ENCODE data around the gene CLNK. TPM values are rescaled to one million over a fixed set of nuclear protein-coding genes. Genes with fewer than 3 reads are reported as not detected.

Gene CLNK
- total RNA-seq, 5 donors from 2014 or later (not counting 1 experiment from before 2014, with no cell fraction given) = 0.07 to 0.39 (median 0.20) TPM

- no peak overlapping the region for H3K27ac ChIP-seq (ENCODE audit: low read length)
- CTCF ChIA-PET = no interaction called here
- 92% methylated on average over 3 of the region's 3 CpGs for WGBS (ENCODE audit: insufficient coverage)
These were observed 3.5 kb upstream of the CLNK start for GRCh38 chr4:10688022-10688421.

GRCh38 chr4:10687526-10687925 lies 3.0 kb upstream of the CLNK start:
- Mint-ChIP-seq H3K4me3 (no peak overlapping the region), H3K36me3 (no peaks in the 10 kb centered on the region), H3K27ac (no peak overlapping the region), H3K27me3 (no peaks in the 10 kb centered on the region), H3K4me1 (peaks cover 0 to 7% (median 0%) of the 10 kb centered on the region in 3 donors), H3K9me3 (no peaks in the 10 kb centered on the region)
- H3K4me3 ChIP-seq (ENCODE audit: control insufficient read depth in 1 of 2, extremely low read depth in 1 of 2, low read length in 1 of 2) = no peak overlapping the region
- ChIA-PET POLR2A (no interaction called here), CTCF (no interaction called here)
- 92% methylated on average over 2 of the region's 5 CpGs for WGBS (ENCODE audit: insufficient coverage)
- ATAC-seq (replicated peaks in 1 of 4) = no peak
- H3K27ac ChIP-seq (ENCODE audit: low read length) = no peak overlapping the region
- H3K4me1 ChIP-seq (ENCODE audit: control insufficient read depth in 1 of 2, extremely low read depth in 1 of 2, insufficient read depth in 2 of 2, low read length in 2 of 2) = no peaks in the 10 kb centered on the region
- no peak for DNase-seq
- H3K9me3 ChIP-seq = no peaks in the 10 kb centered on the region
- no peaks in the 10 kb centered on the region for H3K36me3 ChIP-seq (ENCODE audit: control insufficient read depth in 2 of 2, extremely low read depth in 1 of 2, insufficient read depth in 1 of 2, low read length in 1 of 2)
- H3K27me3 ChIP-seq (replicated peaks in 1 of 2; ENCODE audit: control insufficient read depth in 2 of 2, extremely low read depth in 1 of 2, insufficient read depth in 2 of 2, low read length in 1 of 2) = no peaks in the 10 kb centered on the region

More at GRCh38 chr4:10688022-10688421, 3.5 kb upstream of the CLNK start:
- POLR2A ChIA-PET = no interaction called here
- no peaks in the 10 kb centered on the region for H3K36me3 Mint-ChIP-seq
- no peak for DNase-seq
- ATAC-seq (replicated peaks in 1 of 4) = no peak
- H3K4me3 Mint-ChIP-seq = no peak overlapping the region
- no peaks in the 10 kb centered on the region for H3K27me3 ChIP-seq (replicated peaks in 1 of 2; ENCODE audit: control insufficient read depth in 2 of 2, extremely low read depth in 1 of 2, insufficient read depth in 2 of 2, low read length in 1 of 2)
- H3K9me3 ChIP-seq = no peaks in the 10 kb centered on the region
- H3K4me1 ChIP-seq (ENCODE audit: control insufficient read depth in 1 of 2, extremely low read depth in 1 of 2, insufficient read depth in 2 of 2, low read length in 2 of 2) = no peaks in the 10 kb centered on the region
- H3K36me3 ChIP-seq (ENCODE audit: control insufficient read depth in 2 of 2, extremely low read depth in 1 of 2, insufficient read depth in 1 of 2, low read length in 1 of 2) = no peaks in the 10 kb centered on the region
- no peaks in the 10 kb centered on the region for H3K27me3 Mint-ChIP-seq
- no peak overlapping the region for H3K27ac Mint-ChIP-seq
- peaks cover 0 to 7% (median 0%) of the 10 kb centered on the region in 3 donors for H3K4me1 Mint-ChIP-seq
- no peaks in the 10 kb centered on the region for H3K9me3 Mint-ChIP-seq
- H3K4me3 ChIP-seq (ENCODE audit: control insufficient read depth in 1 of 2, extremely low read depth in 1 of 2, low read length in 1 of 2) = no peak overlapping the region

GRCh38 chr4:10682397-10682796 lies 2.2 kb downstream of the CLNK start:
- Histone ChIP-seq H3K9me3 (no peaks in the 10 kb centered on the region), H3K27me3 (replicated peaks in 1 of 2; ENCODE audit: control insufficient read depth in 2 of 2, extremely low read depth in 1 of 2, insufficient read depth in 2 of 2, low read length in 1 of 2) (no peaks in the 10 kb centered on the region), H3K36me3 (ENCODE audit: control insufficient read depth in 2 of 2, extremely low read depth in 1 of 2, insufficient read depth in 1 of 2, low read length in 1 of 2) (no peaks in the 10 kb centered on the region), H3K27ac (ENCODE audit: low read length) (no peak overlapping the region), H3K4me1 (ENCODE audit: control insufficient read depth in 1 of 2, extremely low read depth in 1 of 2, insufficient read depth in 2 of 2, low read length in 2 of 2) (no peaks in the 10 kb centered on the region), H3K4me3 (ENCODE audit: control insufficient read depth in 1 of 2, extremely low read depth in 1 of 2, low read length in 1 of 2) (no peak overlapping the region)
- no peak for ATAC-seq (replicated peaks in 1 of 4)
- Mint-ChIP-seq H3K27me3 (no peaks in the 10 kb centered on the region), H3K36me3 (no peaks in the 10 kb centered on the region), H3K27ac (no peak overlapping the region), H3K9me3 (peaks cover 0 to 3% (median 0%) of the 10 kb centered on the region in 3 donors), H3K4me1 (peaks cover 0 to 7% (median 0%) of the 10 kb centered on the region in 3 donors), H3K4me3 (no peak overlapping the region)
- CTCF ChIA-PET = no interaction called here
- POLR2A ChIA-PET = interaction anchor here in 1 of 2 donors (0.5 to 0.6 kb wide), 2 partner anchors 18 to 806 kb away, joined by 3 read pairs; no protein-coding TSS in a partner anchor
- 88% methylated on average over 2 of the region's 3 CpGs for WGBS (ENCODE audit: insufficient coverage)
- DNase-seq = no peak

- ATAC-seq (replicated peaks in 1 of 4) (no peak), DNase-seq (no peak)
- ChIA-PET POLR2A (no interaction called here), CTCF (no interaction called here)
- Histone ChIP-seq H3K9me3 (peaks cover 3% of the 10 kb centered on the region), H3K4me1 (ENCODE audit: control insufficient read depth in 1 of 2, extremely low read depth in 1 of 2, insufficient read depth in 2 of 2, low read length in 2 of 2) (peaks cover 4 to 5% of the 10 kb centered on the region in 2 experiments), H3K36me3 (ENCODE audit: control insufficient read depth in 2 of 2, extremely low read depth in 1 of 2, insufficient read depth in 1 of 2, low read length in 1 of 2) (no peaks in the 10 kb centered on the region), H3K4me3 (ENCODE audit: control insufficient read depth in 1 of 2, extremely low read depth in 1 of 2, low read length in 1 of 2) (no peak overlapping the region), H3K27ac (ENCODE audit: low read length) (no peak overlapping the region), H3K27me3 (replicated peaks in 1 of 2; ENCODE audit: control insufficient read depth in 2 of 2, extremely low read depth in 1 of 2, insufficient read depth in 2 of 2, low read length in 1 of 2) (no peaks in the 10 kb centered on the region)
- no peak overlapping the region for H3K4me3 Mint-ChIP-seq
- peaks cover 5 to 11% (median 8%) of the 10 kb centered on the region in 3 donors for H3K4me1 Mint-ChIP-seq
- peaks cover 0 to 7% (median 3%) of the 10 kb centered on the region in 3 donors for H3K9me3 Mint-ChIP-seq
- H3K27me3 Mint-ChIP-seq = no peaks in the 10 kb centered on the region
- no peaks in the 10 kb centered on the region for H3K36me3 Mint-ChIP-seq
- 70% methylated on average over 2 of the region's 5 CpGs for WGBS (ENCODE audit: insufficient coverage)
- H3K27ac Mint-ChIP-seq = no peak overlapping the region
These were observed 6.6 kb downstream of the CLNK start for GRCh38 chr4:10677796-10678497.

GRCh38 chr4:10673817-10674369 lies 10.7 kb downstream of the CLNK start:
- DNase-seq (no peak), ATAC-seq (replicated peaks in 1 of 4) (no peak)
- no peak overlapping the region for H3K27ac ChIP-seq (ENCODE audit: low read length)
- WGBS (ENCODE audit: insufficient coverage) = 83% methylated on average over 3 of the region's 5 CpGs
- peaks cover 26 to 33% (median 31%) of the 10 kb centered on the region in 3 donors for H3K4me1 Mint-ChIP-seq
- H3K9me3 Mint-ChIP-seq = peaks cover 0 to 7% (median 3%) of the 10 kb centered on the region in 3 donors
- H3K4me3 ChIP-seq (ENCODE audit: control insufficient read depth in 1 of 2, extremely low read depth in 1 of 2, low read length in 1 of 2) = no peak overlapping the region
- peaks cover 17 to 25% of the 10 kb centered on the region in 2 experiments for H3K4me1 ChIP-seq (ENCODE audit: control insufficient read depth in 1 of 2, extremely low read depth in 1 of 2, insufficient read depth in 2 of 2, low read length in 2 of 2)
- CTCF ChIA-PET = no interaction called here
- no peaks in the 10 kb centered on the region for H3K27me3 Mint-ChIP-seq
- no peak overlapping the region for H3K4me3 Mint-ChIP-seq
- no peaks in the 10 kb centered on the region for H3K36me3 ChIP-seq (ENCODE audit: control insufficient read depth in 2 of 2, extremely low read depth in 1 of 2, insufficient read depth in 1 of 2, low read length in 1 of 2)
- H3K36me3 Mint-ChIP-seq = no peaks in the 10 kb centered on the region
- no peaks in the 10 kb centered on the region for H3K27me3 ChIP-seq (replicated peaks in 1 of 2; ENCODE audit: control insufficient read depth in 2 of 2, extremely low read depth in 1 of 2, insufficient read depth in 2 of 2, low read length in 1 of 2)
- peak overlapping the region in 1 of 2 donors; percentile 19 for H3K27ac Mint-ChIP-seq
- H3K9me3 ChIP-seq = peaks cover 3% of the 10 kb centered on the region
- POLR2A ChIA-PET = no interaction called here

GRCh38 chr4:10672379-10672778 lies 12.2 kb downstream of the CLNK start:
- no peaks in the 10 kb centered on the region for H3K36me3 Mint-ChIP-seq
- CTCF ChIA-PET = no interaction called here
- Histone ChIP-seq H3K27me3 (replicated peaks in 1 of 2; ENCODE audit: control insufficient read depth in 2 of 2, extremely low read depth in 1 of 2, insufficient read depth in 2 of 2, low read length in 1 of 2) (no peaks in the 10 kb centered on the region), H3K27ac (ENCODE audit: low read length) (peak overlapping the region; percentile 45), H3K36me3 (ENCODE audit: control insufficient read depth in 2 of 2, extremely low read depth in 1 of 2, insufficient read depth in 1 of 2, low read length in 1 of 2) (no peaks in the 10 kb centered on the region), H3K9me3 (peaks cover 3% of the 10 kb centered on the region), H3K4me3 (ENCODE audit: control insufficient read depth in 1 of 2, extremely low read depth in 1 of 2, low read length in 1 of 2) (no peak overlapping the region), H3K4me1 (ENCODE audit: control insufficient read depth in 1 of 2, extremely low read depth in 1 of 2, insufficient read depth in 2 of 2, low read length in 2 of 2) (peaks cover 17 to 25% of the 10 kb centered on the region in 2 experiments)
- peaks cover 0 to 7% (median 0%) of the 10 kb centered on the region in 3 donors for H3K9me3 Mint-ChIP-seq
- POLR2A ChIA-PET = no interaction called here
- no peak overlapping the region for H3K4me3 Mint-ChIP-seq
- no peak for ATAC-seq (replicated peaks in 1 of 4)
- DNase-seq = no peak
- H3K27me3 Mint-ChIP-seq = no peaks in the 10 kb centered on the region
- H3K4me1 Mint-ChIP-seq = peaks cover 26 to 33% (median 31%) of the 10 kb centered on the region in 3 donors
- peak overlapping the region in 1 of 2 donors; percentile 77 for H3K27ac Mint-ChIP-seq
- no CpG with 5 or more reads among the region's 3 CpGs for WGBS (ENCODE audit: insufficient coverage)
